ENCODE data around the gene TTN.

DNA sequence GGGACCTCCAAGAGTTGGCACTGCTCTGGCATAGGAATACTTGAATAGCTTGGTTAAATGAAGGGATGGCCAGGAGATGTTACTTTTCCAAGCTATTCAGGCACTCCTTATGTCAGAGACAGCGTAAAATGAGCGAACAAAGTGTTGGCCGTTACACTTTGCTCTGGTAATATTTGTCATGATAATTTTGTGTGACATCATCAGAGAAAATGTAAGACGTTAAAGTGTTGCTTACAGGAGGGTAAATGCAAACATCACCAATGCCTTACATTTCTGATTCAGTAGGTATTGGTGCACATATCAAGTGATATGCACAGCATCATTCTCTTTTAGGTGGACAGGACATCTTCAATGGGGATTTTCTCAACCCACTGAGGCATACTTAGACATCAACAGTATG is 281.0 kb downstream of the TTN start:
- TF ChIP-seq, protein P1, sequence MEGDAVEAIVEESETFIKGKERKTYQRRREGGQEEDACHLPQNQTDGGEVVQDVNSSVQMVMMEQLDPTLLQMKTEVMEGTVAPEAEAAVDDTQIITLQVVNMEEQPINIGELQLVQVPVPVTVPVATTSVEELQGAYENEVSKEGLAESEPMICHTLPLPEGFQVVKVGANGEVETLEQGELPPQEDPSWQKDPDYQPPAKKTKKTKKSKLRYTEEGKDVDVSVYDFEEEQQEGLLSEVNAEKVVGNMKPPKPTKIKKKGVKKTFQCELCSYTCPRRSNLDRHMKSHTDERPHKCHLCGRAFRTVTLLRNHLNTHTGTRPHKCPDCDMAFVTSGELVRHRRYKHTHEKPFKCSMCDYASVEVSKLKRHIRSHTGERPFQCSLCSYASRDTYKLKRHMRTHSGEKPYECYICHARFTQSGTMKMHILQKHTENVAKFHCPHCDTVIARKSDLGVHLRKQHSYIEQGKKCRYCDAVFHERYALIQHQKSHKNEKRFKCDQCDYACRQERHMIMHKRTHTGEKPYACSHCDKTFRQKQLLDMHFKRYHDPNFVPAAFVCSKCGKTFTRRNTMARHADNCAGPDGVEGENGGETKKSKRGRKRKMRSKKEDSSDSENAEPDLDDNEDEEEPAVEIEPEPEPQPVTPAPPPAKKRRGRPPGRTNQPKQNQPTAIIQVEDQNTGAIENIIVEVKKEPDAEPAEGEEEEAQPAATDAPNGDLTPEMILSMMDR (IDR thresholded peaks at IDR 0.05; ENCODE audit: low read depth, low read length, missing input control), result no peak
- TF ChIP-seq TAF1 (conservative IDR thresholded peaks at IDR 0.05) (no peak), SP1 (IDR thresholded peaks at IDR 0.05) (no peak), HNF4A (conservative IDR thresholded peaks at IDR 0.05) (no peak), ATF3 (IDR thresholded peaks at IDR 0.05) (no peak), GABPA (IDR thresholded peaks at IDR 0.05 in 1 of 2, conservative IDR thresholded peaks at IDR 0.05 in 1 of 2) (no peak), FOXA1 (IDR thresholded peaks at IDR 0.05) (no peak), YY1 (IDR thresholded peaks at IDR 0.05) (no peak)

All from liver (tissue), 3 donors.